ENCODE results near the gene ADTRP.

GRCh38 chr6:11722220-11722619 is 56.4 kb downstream of the ADTRP start:
- TF ChIP-seq EZH2 (IDR thresholded peaks at IDR 0.05; ENCODE audit: insufficient read depth, poor library complexity, severe bottlenecking) (no peak), EZH2phosphoT487 (IDR thresholded peaks at IDR 0.05; ENCODE audit: insufficient read depth, low read depth) (no peak)
